IPS-20b (cell line): ENCODE measurements around the gene MAP7.

Experiments used
- H3K27ac ChIP-seq: one replicate; pipeline ENCODE4 v1.5.1; 2013; ENCODE audit warnings: low read length
- H3K27me3 ChIP-seq: 2 replicates; pipeline ENCODE4 v1.6.1; 2013; ENCODE audit warnings: mild to moderate bottlenecking, low read length, inconsistent platforms; ENCODE audit not compliant: insufficient read depth
- H3K36me3 ChIP-seq: 2 replicates; pipeline ENCODE4 v1.6.1; 2013; ENCODE audit warnings: low read depth, mild to moderate bottlenecking, inconsistent platforms, low read length, moderate library complexity; ENCODE audit not compliant: insufficient read depth
- H3K4me1 ChIP-seq: 2 replicates; pipeline ENCODE4 v1.6.1; 2013; ENCODE audit warnings: mild to moderate bottlenecking, control low read depth, inconsistent platforms, low read length, moderate library complexity; ENCODE audit not compliant: insufficient read depth
- H3K4me3 ChIP-seq: 2 replicates; pipeline ENCODE4 v1.5.1; 2013; ENCODE audit warnings: mild to moderate bottlenecking, low read length, inconsistent platforms
- H3K9ac ChIP-seq: 2 replicates; pipeline ENCODE4 v1.6.1; 2013; ENCODE audit warnings: low read depth, mild to moderate bottlenecking, inconsistent platforms, low read length, moderate library complexity
- H3K9me3 ChIP-seq: 2 replicates; pipeline ENCODE4 v1.6.1; 2013; ENCODE audit warnings: mild to moderate bottlenecking, low read depth, low read length, inconsistent platforms; ENCODE audit not compliant: insufficient read depth

Gene MAP7

GRCh38 chr6:136365776-136366354 lies 184.4 kb downstream of the MAP7 start:
- no peaks in the 10 kb centered on the region; the same call in 1 of the 2 replicates for H3K9me3 ChIP-seq
- H3K27me3 ChIP-seq = no peaks in the 10 kb centered on the region
- no peak overlapping the region for H3K27ac ChIP-seq
- H3K9ac ChIP-seq = no peak overlapping the region
- H3K4me3 ChIP-seq = no peak overlapping the region
- peaks cover 47% of the 10 kb centered on the region for H3K36me3 ChIP-seq
- no peaks in the 10 kb centered on the region for H3K4me1 ChIP-seq

DNA sequence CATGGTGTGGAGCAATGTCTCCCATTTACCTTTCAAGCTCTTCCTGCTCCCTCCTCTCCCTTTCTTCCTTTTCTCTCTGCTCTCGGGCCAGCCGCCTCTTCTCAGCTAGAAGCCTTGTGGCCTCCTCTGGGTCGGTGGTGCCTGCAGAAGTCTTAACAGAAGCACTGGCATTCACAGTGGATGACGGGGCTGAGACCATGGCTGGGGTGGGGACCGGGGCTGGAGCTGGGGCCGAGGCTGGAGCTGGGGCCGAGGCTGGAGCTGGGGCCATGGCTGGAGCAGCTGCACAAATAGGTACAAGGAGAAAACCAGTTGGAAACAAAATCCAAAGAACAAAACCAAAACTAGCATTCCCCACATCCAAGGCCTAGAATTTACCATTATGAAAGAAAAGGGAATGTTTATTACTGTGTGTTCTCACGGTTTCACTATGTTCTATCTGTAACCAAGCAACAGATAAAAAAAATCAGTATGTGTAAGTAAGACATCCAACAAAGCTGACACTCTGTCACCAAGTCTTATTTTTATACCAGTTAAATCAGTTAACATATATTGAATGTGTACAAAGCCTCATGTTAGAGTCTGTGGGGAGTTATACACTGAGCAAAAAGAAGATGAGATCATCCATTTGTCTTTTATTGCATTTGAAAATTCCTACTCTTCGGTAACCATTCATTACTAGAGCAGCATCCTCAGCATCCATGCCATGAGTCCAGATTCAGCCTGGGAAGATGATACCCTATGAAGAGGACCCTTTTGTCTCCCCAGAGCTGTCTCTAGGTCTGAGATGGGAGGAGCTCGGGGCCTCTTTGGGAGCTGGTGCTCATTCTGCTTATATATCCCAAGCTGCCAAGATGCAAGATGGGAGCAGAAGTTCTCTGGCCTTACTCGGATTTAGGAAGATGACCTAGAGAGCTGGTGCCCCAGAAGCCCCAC lies 187.5 kb downstream of the MAP7 start:
- no peak overlapping the region for H3K9ac ChIP-seq
- no peak overlapping the region for H3K4me3 ChIP-seq
- H3K27ac ChIP-seq = no peak overlapping the region
- H3K4me1 ChIP-seq = no peaks in the 10 kb centered on the region
- peaks cover 72% of the 10 kb centered on the region for H3K36me3 ChIP-seq
- H3K9me3 ChIP-seq = no peaks in the 10 kb centered on the region; the same call in 1 of the 2 replicates
- no peaks in the 10 kb centered on the region for H3K27me3 ChIP-seq

DNA sequence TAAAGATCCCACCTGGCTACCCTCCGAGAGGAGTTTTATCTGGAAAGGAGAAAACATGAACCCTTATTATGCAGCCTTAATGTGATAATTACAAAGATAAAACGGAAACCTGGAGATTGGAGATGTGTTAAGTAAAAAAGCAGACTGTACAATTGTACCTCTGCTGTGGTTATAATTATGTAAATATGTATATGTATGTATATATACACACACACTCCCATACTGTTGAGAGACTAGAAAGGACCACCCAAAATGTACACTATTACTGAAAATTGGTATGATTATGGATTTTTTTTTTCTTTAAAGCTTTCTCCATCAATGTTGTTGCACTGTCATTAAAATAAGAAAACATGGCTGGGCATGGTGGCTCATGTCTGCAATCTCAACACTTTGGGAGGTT lies 188.4 kb downstream of the MAP7 start:
- Histone ChIP-seq H3K27me3 (no peaks in the 10 kb centered on the region), H3K27ac (no peak overlapping the region), H3K9ac (no peak overlapping the region), H3K9me3 (no peaks in the 10 kb centered on the region; the same call in 1 of the 2 replicates), H3K36me3 (peaks cover 72% of the 10 kb centered on the region), H3K4me1 (no peaks in the 10 kb centered on the region), H3K4me3 (no peak overlapping the region)

- Histone ChIP-seq H3K4me1 (no peaks in the 10 kb centered on the region), H3K27ac (no peak overlapping the region), H3K9ac (no peak overlapping the region), H3K27me3 (no peaks in the 10 kb centered on the region), H3K36me3 (peaks cover 75% of the 10 kb centered on the region), H3K9me3 (no peaks in the 10 kb centered on the region; the same call in 1 of the 2 replicates), H3K4me3 (no peak overlapping the region)
Observed at GRCh38 chr6:136360783-136361182, 189.4 kb downstream of the MAP7 start.

DNA sequence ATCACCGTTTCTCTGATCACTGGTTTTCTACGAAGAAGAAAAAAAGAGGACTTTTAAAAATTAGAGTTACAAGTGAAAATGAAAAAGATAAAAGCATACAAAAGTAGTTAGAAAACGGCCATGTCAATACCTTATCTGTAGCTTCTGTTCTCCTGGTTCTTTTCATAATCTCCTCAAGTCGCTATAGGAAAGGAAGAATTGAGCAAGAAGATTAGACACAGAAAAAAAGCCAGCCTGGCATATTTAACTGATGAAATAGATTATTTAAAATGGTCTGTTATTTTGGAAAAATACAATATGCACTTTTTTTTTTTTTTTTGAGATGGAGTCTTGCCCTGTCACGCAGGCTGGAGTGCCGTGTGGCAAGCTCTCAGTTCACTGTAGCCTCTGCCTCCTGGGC lies 190.4 kb downstream of the MAP7 start:
- no peaks in the 10 kb centered on the region for H3K4me1 ChIP-seq
- H3K36me3 ChIP-seq = peaks cover 69% of the 10 kb centered on the region; the same call in 1 of the 2 replicates
- H3K9me3 ChIP-seq = no peaks in the 10 kb centered on the region
- no peak overlapping the region for H3K27ac ChIP-seq
- no peak overlapping the region for H3K9ac ChIP-seq
- H3K27me3 ChIP-seq = no peaks in the 10 kb centered on the region
- H3K4me3 ChIP-seq = no peak overlapping the region

DNA sequence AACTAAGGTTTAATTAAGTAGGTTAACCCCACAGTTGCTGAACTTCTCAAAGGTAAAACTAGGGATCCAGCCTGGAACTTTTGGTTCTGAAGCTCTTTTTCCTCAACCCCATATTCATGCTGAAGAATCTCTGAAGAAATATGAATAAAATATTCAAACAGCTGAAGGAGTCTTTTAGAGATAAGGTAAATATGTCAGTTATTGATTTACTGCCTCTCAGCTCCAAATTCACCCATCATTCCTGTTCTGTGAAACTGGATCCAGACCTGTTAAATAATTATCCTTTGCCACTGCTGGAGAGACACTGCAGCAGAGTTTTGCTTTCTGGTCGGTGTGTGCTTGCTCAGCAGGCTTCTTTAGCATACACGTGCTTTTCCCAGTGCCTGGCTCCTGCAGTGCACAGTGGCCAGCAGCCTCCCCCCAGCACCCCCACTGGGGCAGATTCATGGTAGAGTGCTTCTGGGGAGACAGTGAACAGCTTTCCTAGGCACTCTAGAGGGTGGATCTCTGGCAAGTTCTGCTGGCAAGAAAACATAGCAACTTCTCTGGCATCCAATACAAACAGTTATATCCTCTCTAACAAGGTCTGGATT lies 198.6 kb downstream of the MAP7 start:
- Histone ChIP-seq H3K27me3 (no peaks in the 10 kb centered on the region), H3K4me1 (peaks cover 13% of the 10 kb centered on the region; the same call in 1 of the 2 replicates), H3K4me3 (no peak overlapping the region), H3K27ac (no peak overlapping the region), H3K36me3 (peaks cover 14% of the 10 kb centered on the region; the same call in 1 of the 2 replicates), H3K9ac (no peak overlapping the region), H3K9me3 (no peaks in the 10 kb centered on the region)

GRCh38 chr6:136350914-136351313 lies 199.3 kb downstream of the MAP7 start:
- H3K27ac ChIP-seq = no peak overlapping the region
- H3K4me1 ChIP-seq = peaks cover 13% of the 10 kb centered on the region; the same call in 1 of the 2 replicates
- H3K36me3 ChIP-seq = peaks cover 7% of the 10 kb centered on the region; the same call in 1 of the 2 replicates
- no peak overlapping the region for H3K4me3 ChIP-seq
- no peak overlapping the region for H3K9ac ChIP-seq
- no peaks in the 10 kb centered on the region for H3K27me3 ChIP-seq
- H3K9me3 ChIP-seq = no peaks in the 10 kb centered on the region

DNA sequence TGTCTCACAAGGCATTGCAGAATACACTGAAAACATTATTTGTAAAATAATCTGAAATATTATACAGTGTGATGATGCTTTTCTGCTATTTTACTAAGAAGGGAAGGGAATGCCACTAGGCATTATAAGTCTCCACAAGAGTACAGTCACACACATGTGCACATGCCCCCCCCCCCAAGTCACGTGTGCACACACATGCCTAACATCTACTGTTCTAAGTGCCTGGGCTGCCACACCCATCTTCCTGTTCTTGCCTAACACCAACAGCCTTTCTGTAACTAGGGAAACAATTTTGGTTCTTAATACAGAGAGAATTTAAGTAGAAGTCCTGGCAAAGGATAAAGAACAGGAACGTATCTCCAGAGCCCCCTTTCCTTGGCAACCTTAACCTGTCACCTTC lies 202.4 kb downstream of the MAP7 start:
- no peak overlapping the region for H3K4me3 ChIP-seq
- peaks cover 13% of the 10 kb centered on the region; the same call in 1 of the 2 replicates for H3K4me1 ChIP-seq
- no peaks in the 10 kb centered on the region for H3K9me3 ChIP-seq
- H3K27me3 ChIP-seq = no peaks in the 10 kb centered on the region
- no peak overlapping the region for H3K9ac ChIP-seq
- no peak overlapping the region for H3K27ac ChIP-seq
- H3K36me3 ChIP-seq = peaks cover 20% of the 10 kb centered on the region

DNA sequence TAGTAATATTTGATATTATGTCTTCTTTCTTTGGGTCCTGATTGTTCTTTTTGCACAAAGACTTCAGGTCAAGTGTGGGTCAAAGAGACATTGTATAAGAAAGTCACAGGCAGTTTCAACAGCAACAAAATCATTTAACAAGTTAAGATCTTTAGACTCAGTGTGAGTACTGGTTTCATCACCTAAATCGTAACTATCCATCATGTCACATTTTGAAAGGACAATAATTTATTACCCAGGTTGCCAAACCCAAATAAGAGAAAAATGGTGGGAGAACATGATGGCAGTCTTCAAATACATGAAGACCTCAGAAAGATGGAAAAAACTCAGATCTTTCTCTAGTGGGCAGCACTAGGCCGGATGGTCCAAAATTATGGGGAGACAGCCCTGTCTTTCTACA lies 205.1 kb downstream of the MAP7 start:
- Histone ChIP-seq H3K27me3 (no peaks in the 10 kb centered on the region), H3K4me1 (no peaks in the 10 kb centered on the region), H3K9me3 (no peaks in the 10 kb centered on the region), H3K36me3 (peaks cover 20% of the 10 kb centered on the region), H3K9ac (no peak overlapping the region), H3K27ac (no peak overlapping the region), H3K4me3 (no peak overlapping the region)

DNA sequence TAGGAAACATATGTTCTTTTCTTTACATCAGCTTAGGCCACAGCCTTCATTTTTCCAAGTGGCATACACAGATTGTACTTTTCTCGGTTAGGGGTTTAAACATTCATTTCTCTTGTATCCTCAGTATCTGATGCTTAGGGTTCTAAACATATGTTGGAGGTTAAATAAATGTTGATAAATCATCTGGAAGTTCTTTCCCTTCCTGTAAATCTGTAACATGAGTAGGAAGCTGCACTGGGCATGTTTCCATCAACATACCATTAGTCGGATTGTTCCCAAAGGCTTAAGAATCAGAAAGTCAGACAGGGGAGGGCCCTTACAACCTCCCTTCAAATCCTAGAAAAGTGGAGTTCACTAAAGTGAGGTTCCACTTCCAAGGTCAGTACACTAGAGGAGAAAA lies 205.8 kb downstream of the MAP7 start:
- Histone ChIP-seq H3K27me3 (no peaks in the 10 kb centered on the region), H3K9ac (no peak overlapping the region), H3K4me3 (no peak overlapping the region), H3K36me3 (peaks cover 20% of the 10 kb centered on the region), H3K27ac (no peak overlapping the region), H3K4me1 (no peaks in the 10 kb centered on the region), H3K9me3 (no peaks in the 10 kb centered on the region)

DNA sequence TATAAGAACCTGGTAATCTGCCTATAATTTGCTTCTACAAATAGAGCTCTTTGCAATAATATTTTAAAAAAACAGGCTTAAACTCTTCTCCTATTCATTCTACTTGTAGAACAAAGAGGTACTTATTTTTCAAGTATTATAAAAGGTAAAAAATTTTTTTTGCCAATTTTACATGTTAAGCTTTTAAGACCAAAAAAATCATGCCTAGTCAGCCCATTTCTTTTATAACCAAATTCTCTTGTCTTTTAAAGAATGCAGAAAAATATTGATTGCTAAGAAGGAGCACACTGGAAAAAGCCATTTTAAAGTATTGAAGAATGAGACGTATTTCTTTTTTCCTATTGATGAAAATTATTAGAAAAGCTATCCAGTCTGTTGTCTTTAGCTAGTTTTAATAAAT lies 206.5 kb downstream of the MAP7 start:
- no peaks in the 10 kb centered on the region for H3K9me3 ChIP-seq
- no peak overlapping the region for H3K9ac ChIP-seq
- no peak overlapping the region for H3K4me3 ChIP-seq
- H3K36me3 ChIP-seq = peaks cover 20% of the 10 kb centered on the region
- H3K27me3 ChIP-seq = no peaks in the 10 kb centered on the region
- H3K4me1 ChIP-seq = no peaks in the 10 kb centered on the region
- no peak overlapping the region for H3K27ac ChIP-seq
